HG02885 (cell line): Measurements from ENCODE around the gene COMMD1.
"Not testable (repeated sequence)": the region's sequence is repeated elsewhere in the genome, so short reads cannot be mapped to it uniquely, and the experiment has no call there.

Experiments
- ATAC-seq: cut with Tn5 transposase; IDR thresholded peaks from one replicate; pipeline ENCODE4 v1.9.1; 2021; ENCODE audit warnings: mild to moderate bottlenecking; ENCODE audit not compliant: unreplicated experiment, poor library complexity

COMMD1 gene

DNA sequence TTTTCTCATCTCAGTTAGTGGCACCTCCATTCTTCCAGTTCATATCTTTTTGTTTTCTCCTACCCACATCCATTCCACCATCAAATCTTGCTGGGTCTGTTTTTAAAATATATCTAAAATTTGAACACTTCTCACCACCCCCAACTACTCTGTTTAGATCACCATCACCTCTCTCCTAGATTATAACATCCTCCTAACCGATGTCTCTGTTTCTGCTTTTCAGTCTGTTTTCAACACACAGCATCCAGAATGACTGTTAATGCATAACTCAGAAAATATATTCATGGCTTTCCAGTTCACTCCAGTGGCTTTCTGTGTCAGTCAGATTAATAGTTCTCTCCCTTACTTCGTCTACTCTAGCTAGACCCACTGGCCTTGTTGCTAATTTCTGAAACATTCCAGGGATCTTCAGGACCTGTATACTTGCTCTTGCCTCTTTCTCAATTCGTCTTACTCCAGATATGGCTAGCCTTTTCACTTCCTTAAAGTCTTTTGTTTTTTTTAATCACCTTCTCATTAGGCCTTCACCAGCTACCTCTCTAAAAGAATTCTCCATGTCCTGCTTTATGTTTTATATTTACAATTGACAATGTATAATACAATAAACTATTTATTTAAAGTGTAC lies 105.3 kb downstream of the COMMD1 start:
- ATAC-seq: no peak

DNA sequence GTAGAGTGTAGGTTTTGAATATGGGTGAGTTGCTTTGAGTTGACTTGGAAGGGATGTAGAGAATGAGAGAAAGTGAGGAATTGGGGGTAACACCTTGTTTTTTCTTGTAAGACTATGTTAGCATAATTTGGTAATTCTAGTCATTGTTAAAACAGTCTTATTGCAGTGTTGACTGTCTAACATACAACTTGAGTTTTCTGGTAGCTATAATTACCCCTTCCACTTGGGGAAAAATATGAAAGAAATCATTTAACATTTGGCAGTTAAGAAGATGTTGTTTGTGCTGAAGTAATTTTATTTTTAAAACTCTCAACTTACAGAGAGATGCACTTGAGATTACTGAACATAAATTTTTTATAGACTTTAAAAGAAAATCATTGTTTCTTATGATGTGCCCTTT lies 108.2 kb downstream of the COMMD1 start:
- no peak for ATAC-seq

DNA sequence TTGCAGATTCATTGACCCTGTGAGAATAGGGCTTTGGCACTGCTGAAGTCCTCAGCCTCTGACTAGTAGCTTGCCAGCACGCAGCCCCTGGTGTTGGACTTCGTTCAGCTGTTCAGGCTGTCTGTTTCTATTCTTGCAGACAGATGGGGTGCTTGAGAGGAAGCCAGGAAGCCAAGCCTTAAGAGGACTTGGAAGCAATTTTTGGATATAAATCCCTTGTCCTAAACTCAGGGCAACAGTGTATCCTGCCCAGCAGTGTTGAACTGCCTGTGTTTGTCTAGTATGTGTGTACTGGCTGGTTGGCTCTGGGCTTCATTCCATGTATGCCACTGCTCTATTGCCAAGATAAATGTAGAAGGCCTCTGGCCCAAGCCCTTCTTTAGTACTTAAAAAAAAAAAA lies 108.6 kb downstream of the COMMD1 start:
- ATAC-seq: no peak

GRCh38 chr2:62016957-62017356 lies 111.5 kb downstream of the COMMD1 start:
- ATAC-seq: no peak

DNA sequence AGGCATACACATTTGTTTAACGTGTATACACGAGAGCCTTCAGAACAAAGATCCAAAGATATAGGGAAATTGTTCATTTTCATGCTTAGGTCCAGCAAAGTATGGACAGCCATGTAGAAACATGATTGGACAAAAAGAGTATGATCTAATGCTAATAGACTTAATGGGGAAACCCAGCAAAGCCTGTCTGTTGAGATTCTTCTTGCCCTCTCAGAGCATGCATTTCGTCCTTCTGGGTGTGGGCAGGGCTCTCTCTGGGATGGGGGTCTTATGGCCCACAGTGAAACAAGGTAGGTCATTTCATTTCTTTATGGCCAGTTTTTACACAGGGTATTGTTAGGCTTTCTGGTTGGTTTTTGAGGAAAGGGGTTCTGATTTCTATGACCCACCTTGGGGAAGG lies 124.4 kb downstream of the COMMD1 start:
- no peak for ATAC-seq

DNA sequence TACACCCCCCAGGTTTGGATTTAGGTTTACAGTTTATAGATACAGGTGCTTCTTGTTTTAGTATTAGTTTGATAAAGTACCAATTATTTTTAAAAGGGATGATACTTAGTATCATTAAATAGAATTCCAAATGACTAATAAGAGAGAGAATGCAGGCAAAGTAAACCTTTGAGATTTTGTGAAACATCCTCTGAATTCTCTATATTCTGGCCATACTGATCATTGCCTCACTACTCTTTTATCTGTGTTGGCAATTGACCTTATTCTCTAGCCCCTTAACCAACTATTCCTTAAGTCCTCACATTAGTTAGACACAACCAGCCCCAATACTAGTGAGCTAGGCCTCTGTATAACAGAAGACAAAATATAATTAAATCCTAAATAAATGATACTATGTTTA lies 125.4 kb downstream of the COMMD1 start:
- ATAC-seq: no peak

GRCh38 chr2:62032096-62032495 lies 126.6 kb downstream of the COMMD1 start:
- no peak for ATAC-seq

DNA sequence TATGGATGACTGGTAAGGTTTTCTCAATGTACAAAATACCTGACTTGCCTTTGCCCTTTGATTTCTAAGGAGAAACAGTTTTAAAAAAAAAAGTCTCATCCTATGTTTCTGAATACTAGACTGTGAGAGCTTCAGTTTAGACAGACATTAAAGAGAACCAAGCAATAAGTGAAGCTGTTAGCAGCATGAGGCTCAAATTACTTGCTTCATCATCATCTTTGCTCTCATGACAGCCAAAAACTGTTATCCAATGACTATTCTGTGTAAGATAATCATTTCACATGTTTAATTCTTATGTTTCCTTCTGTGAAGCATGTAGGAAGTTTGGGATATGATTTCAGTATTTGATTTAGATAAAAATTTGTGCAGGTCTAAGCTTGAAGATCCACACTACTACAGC lies 129.2 kb downstream of the COMMD1 start:
- ATAC-seq: no peak

GRCh38 chr2:62036229-62036628 lies 130.8 kb downstream of the COMMD1 start:
- ATAC-seq: no peak

DNA sequence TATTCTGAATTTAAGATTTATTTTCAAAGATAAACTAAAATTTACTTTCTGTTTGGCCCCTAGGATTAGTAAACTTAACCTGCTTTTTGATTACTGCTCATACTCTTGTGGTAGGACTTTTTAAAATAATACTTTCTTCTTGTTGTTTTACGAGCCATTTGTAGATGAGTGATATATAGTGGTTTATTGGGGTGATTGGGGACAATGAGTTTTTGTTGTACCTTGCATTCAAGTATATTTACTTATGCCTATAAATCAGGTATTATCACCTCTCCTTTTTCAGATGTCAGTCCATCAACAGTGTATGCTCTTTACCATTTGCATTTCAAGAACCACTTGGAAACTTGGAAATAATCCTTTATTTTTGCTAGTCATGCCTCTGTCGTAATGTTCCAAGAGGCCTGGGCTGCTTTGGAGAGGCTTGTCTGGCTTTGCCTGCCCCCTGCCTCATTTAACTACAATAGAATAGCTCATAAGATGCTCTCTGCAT lies 131.3 kb downstream of the COMMD1 start:
- ATAC-seq: no peak

GRCh38 chr2:62038975-62039771 lies 133.7 kb downstream of the COMMD1 start:
- ATAC-seq: peak; percentile 100

- ATAC-seq: no peak
Measured at GRCh38 chr2:62040926-62041325, 135.5 kb downstream of the COMMD1 start.

DNA sequence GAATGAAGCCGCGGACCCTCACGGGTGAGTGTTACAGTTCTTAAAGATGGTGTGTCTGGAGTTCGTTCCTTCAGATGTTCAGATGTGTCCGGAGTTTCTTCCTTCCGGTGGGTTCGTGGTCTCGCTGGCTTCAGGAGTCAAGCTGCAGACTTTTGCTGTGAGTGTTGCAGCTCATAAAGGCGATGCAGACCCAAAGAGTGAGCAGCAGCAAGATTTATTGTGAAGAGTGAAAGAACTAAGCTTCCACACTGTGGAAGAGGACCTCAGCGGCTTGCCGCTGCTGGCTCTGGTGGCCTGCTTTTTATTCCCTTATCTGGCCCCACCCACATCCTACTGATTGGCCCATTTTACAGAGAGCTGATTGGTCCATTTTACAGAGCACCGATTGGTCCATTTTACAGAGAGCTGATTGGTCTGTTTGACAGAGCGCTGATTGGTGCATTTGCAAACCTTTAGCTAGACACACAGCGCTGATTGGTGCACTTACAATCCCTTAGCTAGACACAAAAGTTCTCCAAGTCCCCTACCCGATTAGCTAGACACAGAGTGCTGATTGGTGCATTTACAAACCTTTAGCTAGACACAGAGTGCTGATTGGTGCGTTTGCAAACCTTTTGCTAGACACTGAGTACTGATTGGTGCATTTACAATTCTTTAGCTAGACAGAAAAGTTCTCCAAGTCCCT lies 136.4 kb downstream of the COMMD1 start:
- not testable (repeated sequence) for ATAC-seq

- ATAC-seq: no peak
Measured at GRCh38 chr2:62042400-62042799, 136.9 kb downstream of the COMMD1 start.

GRCh38 chr2:62042944-62043343 lies 137.5 kb downstream of the COMMD1 start:
- no peak for ATAC-seq

- ATAC-seq: no peak
Measured at GRCh38 chr2:62045017-62045543, 139.6 kb downstream of the COMMD1 start.

- ATAC-seq: no peak
Measured at GRCh38 chr2:62046141-62046540, 140.7 kb downstream of the COMMD1 start.

GRCh38 chr2:62050456-62051045 lies 145.1 kb downstream of the COMMD1 start:
- ATAC-seq: no peak

- ATAC-seq: no peak
Measured at GRCh38 chr2:62054029-62054791, 148.7 kb downstream of the COMMD1 start.

DNA sequence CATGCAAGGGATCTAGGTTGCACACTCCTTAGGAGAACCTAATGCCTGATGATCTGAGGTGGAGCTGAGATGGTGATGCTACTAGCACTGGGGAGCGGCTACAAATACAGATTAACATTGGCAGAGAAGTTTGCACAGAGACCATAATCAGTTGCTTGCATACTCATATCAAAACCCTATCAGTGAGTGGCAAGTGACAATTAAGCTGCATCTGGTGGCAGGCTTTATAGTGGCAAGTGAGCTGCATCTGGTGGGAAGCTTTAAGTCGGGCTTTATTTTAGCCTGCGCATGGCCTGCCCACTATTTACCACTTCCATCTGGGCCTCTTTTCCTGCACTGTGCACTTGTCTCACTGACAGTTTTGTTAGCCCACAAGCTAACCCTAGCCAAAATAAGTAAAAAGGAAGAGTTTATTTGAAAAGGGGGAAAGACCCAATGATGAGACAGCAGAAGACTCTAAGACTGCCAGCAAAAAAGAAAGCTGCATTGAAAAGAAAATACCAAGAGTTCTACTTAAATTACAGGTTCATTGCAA lies 149.5 kb downstream of the COMMD1 start:
- ATAC-seq: no peak
